Measurements from ENCODE around the gene SELE.

DNA sequence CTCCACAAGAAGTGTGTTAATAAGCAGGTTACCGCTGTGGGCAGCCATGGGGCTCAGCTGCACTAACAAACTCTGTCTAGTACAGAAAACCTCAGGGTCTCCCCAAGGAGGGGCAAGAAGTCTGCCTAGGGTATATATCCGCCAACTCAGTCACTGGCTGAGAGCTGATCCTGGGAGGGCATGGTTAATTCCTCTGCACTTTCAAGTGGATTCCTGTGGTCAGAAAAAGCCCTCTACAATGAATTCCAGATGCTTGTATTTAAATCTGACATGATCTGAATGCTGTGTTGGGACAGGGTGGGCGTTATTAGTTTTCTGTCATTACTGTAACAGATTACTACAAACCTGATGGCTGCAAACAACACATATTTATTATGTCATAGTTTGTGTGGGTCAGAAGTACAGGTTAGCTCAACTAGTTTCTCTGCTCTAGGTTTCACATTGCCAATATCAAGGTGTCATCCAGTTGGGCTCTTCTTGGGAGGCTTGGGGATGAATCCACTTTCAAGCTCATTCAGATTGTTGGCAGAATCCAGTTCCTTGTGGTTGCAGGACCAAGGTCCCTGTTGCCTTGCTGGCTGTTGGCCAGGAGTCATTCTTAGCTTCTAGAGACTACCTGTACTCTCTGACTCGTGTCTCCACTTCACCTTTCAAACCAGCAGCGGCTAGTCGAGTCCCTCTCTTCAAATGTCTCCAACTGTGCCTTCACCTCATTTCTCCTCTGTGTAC is 8.0 kb upstream of the SELE start:
- TF ChIP-seq, protein P1, sequence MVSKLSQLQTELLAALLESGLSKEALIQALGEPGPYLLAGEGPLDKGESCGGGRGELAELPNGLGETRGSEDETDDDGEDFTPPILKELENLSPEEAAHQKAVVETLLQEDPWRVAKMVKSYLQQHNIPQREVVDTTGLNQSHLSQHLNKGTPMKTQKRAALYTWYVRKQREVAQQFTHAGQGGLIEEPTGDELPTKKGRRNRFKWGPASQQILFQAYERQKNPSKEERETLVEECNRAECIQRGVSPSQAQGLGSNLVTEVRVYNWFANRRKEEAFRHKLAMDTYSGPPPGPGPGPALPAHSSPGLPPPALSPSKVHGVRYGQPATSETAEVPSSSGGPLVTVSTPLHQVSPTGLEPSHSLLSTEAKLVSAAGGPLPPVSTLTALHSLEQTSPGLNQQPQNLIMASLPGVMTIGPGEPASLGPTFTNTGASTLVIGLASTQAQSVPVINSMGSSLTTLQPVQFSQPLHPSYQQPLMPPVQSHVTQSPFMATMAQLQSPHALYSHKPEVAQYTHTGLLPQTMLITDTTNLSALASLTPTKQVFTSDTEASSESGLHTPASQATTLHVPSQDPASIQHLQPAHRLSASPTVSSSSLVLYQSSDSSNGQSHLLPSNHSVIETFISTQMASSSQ (IDR thresholded peaks at IDR 0.05; ENCODE audit: low read depth): no peak
- TF ChIP-seq, protein P1 (CRISPR knock-in tag; IDR thresholded peaks at IDR 0.05; ENCODE audit: borderline replicate concordance): no peak
- no peak for TF ChIP-seq KLF13 (CRISPR knock-in tag; IDR thresholded peaks at IDR 0.05)
- no peak for TF ChIP-seq CREB1 (IDR thresholded peaks at IDR 0.05)
- TF ChIP-seq CREB1 (CRISPR knock-in tag; IDR thresholded peaks at IDR 0.05): no peak
- no peak for TF ChIP-seq CEBPB (IDR thresholded peaks at IDR 0.05; ENCODE audit: borderline replicate concordance, low read depth, low read length)
- no peak for TF ChIP-seq JUND (CRISPR knock-in tag; IDR thresholded peaks at IDR 0.05)
- no peak for TF ChIP-seq TAF15 (IDR thresholded peaks at IDR 0.05; ENCODE audit: low read depth, low read length, poor library complexity, severe bottlenecking)
- TF ChIP-seq, protein P2, sequence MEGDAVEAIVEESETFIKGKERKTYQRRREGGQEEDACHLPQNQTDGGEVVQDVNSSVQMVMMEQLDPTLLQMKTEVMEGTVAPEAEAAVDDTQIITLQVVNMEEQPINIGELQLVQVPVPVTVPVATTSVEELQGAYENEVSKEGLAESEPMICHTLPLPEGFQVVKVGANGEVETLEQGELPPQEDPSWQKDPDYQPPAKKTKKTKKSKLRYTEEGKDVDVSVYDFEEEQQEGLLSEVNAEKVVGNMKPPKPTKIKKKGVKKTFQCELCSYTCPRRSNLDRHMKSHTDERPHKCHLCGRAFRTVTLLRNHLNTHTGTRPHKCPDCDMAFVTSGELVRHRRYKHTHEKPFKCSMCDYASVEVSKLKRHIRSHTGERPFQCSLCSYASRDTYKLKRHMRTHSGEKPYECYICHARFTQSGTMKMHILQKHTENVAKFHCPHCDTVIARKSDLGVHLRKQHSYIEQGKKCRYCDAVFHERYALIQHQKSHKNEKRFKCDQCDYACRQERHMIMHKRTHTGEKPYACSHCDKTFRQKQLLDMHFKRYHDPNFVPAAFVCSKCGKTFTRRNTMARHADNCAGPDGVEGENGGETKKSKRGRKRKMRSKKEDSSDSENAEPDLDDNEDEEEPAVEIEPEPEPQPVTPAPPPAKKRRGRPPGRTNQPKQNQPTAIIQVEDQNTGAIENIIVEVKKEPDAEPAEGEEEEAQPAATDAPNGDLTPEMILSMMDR (CRISPR knock-in tag; IDR thresholded peaks at IDR 0.05): no peak
- no peak for TF ChIP-seq MAF1 (CRISPR knock-in tag; IDR thresholded peaks at IDR 0.05; ENCODE audit: borderline replicate concordance)
- TF ChIP-seq, protein P3, sequence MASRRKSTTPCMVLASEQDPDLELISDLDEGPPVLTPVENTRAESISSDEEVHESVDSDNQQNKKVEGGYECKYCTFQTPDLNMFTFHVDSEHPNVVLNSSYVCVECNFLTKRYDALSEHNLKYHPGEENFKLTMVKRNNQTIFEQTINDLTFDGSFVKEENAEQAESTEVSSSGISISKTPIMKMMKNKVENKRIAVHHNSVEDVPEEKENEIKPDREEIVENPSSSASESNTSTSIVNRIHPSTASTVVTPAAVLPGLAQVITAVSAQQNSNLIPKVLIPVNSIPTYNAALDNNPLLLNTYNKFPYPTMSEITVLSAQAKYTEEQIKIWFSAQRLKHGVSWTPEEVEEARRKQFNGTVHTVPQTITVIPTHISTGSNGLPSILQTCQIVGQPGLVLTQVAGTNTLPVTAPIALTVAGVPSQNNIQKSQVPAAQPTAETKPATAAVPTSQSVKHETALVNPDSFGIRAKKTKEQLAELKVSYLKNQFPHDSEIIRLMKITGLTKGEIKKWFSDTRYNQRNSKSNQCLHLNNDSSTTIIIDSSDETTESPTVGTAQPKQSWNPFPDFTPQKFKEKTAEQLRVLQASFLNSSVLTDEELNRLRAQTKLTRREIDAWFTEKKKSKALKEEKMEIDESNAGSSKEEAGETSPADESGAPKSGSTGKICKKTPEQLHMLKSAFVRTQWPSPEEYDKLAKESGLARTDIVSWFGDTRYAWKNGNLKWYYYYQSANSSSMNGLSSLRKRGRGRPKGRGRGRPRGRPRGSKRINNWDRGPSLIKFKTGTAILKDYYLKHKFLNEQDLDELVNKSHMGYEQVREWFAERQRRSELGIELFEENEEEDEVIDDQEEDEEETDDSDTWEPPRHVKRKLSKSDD (CRISPR knock-in tag; IDR thresholded peaks at IDR 0.05; ENCODE audit: low read depth): no peak
- TF ChIP-seq, protein P4, sequence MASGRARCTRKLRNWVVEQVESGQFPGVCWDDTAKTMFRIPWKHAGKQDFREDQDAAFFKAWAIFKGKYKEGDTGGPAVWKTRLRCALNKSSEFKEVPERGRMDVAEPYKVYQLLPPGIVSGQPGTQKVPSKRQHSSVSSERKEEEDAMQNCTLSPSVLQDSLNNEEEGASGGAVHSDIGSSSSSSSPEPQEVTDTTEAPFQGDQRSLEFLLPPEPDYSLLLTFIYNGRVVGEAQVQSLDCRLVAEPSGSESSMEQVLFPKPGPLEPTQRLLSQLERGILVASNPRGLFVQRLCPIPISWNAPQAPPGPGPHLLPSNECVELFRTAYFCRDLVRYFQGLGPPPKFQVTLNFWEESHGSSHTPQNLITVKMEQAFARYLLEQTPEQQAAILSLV (CRISPR knock-in tag; IDR thresholded peaks at IDR 0.05; ENCODE audit: borderline replicate concordance): no peak

All from HepG2 (cell line).